ENCODE results near the gene FANK1.

GRCh38 chr10:125985557-125986240 is 89.3 kb downstream of the FANK1 start:
- TF ChIP-seq JUNB (IDR thresholded peaks at IDR 0.05) (no peak), RAD21 (conservative IDR thresholded peaks at IDR 0.05 in 1 of 2, IDR thresholded peaks at IDR 0.05 in 1 of 2) (no peak), CTCF (IDR thresholded peaks at IDR 0.05) (no peak), RNF2 (IDR thresholded peaks at IDR 0.05; ENCODE audit: borderline replicate concordance, low read depth) (no peak), REST (IDR thresholded peaks at IDR 0.05) (no peak), BHLHE40 (IDR thresholded peaks at IDR 0.05; ENCODE audit: low read depth, low read length) (no peak), PHF8 (IDR thresholded peaks at IDR 0.05; ENCODE audit: borderline replicate concordance, low read depth) (no peak), TP53 (CRISPR knock-in tag; IDR thresholded peaks at IDR 0.05) (no peak), POLR2A (IDR thresholded peaks at IDR 0.05; ENCODE audit: low read length) (no peak), MAZ (IDR thresholded peaks at IDR 0.05; ENCODE audit: borderline replicate concordance, low read depth, low read length) (no peak), POLR2AphosphoS2 (conservative IDR thresholded peaks at IDR 0.05; ENCODE audit: low read length) (no peak)
